GM18519 (cell line): ENCODE results near the gene GPS1.

Experiments used
- ATAC-seq: cut with Tn5 transposase; IDR thresholded peaks from one replicate; pipeline ENCODE4 v1.9.1; 2021; ENCODE audit warnings: mild to moderate bottlenecking, moderate library complexity; ENCODE audit not compliant: unreplicated experiment, low FRiP score

Gene GPS1

GRCh38 chr17:82051776-82052637 is at the start of gene GPS1, which contains the start of gene RFNG:
Gene GPS1, plus strand, starts transcription at chr17:82051898. Its CDS starts 34 bp downstream, at chr17:82051932.
Gene RFNG, minus strand, starts transcription at chr17:82051811. Its CDS starts 45 bp downstream, at chr17:82051766.
- no peak for ATAC-seq

DNA sequence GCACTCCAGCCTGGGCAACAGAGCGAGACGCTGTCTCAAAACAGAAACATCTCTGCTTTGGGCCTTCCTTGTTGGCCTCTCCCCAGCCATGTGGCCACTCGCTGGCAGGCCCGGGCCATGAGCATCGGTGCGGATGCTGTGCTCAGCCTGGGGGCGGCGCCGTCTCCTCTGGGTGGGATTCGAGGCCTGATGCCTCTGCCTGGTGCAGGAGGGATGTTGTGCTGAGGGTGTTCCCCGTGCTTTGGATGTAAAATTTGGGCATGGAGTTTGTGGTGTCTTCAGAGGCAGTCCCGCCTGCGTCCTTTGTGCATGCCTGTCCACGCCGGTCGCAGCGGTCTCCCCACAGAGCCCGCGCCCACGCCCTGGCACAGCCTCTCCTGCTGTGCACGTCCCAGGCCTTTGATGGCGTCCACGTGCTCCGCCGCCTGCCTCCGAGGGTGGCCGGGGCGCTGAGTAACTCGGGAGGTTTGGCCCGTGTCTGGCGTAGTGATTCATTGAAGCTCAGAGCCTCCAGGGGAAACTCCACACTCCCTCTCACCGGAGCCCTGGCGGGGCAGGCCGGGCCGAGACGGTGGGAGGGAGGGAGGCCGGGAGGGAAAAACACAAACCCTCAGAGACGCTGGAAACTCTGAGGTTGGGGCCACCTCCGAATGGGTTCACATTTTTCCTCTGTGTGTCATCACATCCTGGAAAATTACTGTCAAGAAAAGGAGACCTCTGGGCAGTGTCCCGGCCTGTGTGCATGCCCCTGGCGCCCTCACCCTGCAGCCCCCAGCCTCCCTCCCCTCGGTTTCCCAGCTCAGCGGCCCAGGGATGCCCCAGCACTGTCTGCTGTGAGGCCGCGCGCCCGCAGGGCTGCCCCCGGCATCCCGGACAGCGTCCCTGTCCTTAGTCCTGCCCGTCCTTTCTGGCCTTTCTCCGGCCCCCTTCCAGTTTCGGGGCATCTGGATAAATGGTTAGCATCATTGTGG is 48.0 kb upstream of the GPS1 start:
- ATAC-seq = no peak

GRCh38 chr17:82004517-82005455 is 46.9 kb upstream of the GPS1 start:
- ATAC-seq = no peak

DNA sequence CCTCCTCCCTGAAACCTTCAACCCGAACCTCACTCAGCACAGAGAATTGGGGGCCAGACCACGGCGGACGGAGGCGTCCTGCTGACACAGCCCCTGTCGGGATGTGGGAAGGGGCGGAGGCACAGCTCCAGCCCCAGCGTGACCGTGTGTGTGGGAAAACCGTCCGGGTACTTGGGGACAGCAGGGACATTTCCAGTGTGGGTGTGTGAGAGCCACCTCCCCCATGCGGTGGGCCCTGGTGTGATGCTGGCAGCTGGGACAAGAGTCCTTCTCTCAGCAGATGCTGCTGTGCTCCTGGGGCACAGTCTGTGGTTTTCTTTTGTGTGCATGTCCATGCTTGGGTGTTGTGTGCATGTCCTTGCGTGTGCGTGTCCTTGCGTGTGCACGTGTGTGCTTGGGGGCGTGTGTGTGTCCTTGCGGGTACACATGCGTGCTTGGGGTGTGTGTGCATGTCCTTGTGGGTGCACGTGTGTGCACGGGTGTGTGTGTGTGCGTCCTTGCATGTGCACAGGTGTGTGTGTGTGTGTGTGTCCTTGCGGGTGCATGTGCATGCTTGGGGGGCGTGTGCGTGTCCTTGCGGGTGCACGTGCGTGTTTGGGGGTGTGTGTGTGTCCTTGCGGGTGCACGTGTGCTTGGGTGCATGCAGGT is 45.9 kb upstream of the GPS1 start:
- no peak for ATAC-seq

GRCh38 chr17:82006468-82007227 is 45.0 kb upstream of the GPS1 start:
- ATAC-seq = no peak

DNA sequence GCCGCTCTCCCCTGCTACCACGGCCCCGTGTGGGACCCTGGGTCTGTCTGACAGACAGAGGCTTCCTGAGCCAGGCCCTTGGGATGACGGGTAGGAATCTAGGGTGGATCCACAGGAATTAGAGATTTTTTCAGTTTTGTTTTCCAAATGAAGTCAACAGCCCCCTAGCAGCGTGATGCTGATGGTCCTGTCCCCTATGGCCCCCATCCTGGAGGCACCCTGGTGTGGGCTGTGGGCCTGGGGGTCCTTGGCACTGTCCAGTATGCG is 44.5 kb upstream of the GPS1 start:
- no peak for ATAC-seq

DNA sequence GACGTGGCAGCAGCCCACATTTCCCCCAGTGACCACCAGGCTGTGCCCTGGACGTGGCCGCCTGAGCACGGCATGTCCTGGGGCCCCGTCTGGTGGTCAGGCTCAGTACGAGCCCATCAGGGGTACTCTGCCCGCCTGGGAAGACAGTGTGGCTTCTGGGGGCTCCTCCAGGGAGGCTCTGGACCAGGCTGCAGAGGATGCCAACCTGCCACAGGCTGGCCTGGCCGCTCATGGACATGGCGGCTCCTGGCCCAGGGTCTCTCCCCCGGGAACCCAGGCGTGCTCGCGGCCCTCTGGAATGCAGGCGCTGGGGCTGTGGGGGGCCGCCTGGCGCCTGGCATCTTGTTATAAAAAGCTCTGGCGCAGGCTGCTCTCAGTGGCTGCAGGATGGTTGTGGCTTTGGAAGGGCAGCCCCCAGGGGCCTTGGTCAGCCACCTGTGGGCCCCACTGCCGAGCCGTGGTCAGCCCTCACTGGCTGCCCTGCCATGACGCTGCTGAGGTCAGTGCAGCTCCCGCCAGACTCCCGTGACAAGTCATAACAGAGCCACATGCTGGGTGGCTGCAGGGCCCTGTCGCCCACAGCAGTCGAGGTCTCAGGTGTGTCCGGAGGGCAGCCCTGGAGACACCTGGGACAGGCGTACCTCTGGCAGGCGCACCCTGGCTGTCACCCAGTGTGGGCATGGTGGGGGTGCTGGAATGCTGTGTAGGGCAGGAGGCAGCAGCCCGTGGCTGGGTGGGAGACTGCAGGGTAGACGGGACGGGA is 44.0 kb upstream of the GPS1 start:
- no peak for ATAC-seq

- no peak for ATAC-seq
Observed at GRCh38 chr17:82008258-82008940, 43.3 kb upstream of the GPS1 start.

- no peak for ATAC-seq
Observed at GRCh38 chr17:82008941-82009405, 42.7 kb upstream of the GPS1 start.

GRCh38 chr17:82009413-82009812 is 42.3 kb upstream of the GPS1 start:
- ATAC-seq = no peak

DNA sequence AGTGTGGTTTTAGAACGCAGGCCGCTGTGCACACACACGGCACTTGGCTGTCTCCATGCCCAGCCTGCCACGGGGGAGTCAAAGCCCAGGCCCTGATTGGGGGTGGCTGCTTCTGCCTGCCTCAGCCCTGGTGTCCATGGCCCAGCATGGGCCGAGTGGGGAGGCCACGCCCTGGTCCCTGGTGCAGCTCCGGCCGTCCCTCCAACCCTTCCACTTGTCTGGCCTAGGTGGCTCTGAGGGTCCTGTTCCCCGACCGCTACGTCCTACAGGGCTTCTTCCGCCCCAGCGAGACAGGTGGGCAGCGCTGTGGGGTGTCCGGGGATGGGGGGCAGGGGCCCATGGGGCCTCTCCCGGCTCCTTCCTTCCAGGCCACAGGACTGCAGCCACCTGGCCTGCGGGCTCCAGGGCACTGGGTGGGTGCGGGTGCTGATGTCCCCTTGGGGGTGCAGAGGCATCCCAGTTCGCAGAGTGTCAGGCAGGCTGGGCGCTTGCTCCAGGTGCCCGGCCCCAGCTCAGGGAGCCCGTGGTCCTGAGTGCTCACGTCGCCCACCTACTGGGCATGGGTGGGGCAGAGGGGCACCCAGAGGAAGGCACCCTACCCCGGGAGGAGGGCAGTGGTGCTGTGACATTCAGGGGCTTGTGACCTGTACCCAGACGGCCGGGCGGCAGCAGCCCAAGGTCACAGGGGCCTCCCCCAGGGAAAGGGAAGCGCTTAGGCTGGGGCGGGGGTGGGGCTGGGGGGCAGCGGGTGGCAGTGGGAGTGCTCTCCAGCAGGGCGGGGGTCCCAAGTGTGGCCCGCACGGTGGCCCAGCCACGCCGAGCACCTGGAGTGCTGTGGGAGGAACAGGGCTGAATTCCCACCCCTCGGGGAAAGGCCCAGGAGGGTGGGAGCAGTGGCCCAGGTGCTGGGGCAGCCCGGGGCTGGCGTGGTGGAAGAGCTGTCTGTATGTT is 40.8 kb upstream of the GPS1 start:
- ATAC-seq = no peak

DNA sequence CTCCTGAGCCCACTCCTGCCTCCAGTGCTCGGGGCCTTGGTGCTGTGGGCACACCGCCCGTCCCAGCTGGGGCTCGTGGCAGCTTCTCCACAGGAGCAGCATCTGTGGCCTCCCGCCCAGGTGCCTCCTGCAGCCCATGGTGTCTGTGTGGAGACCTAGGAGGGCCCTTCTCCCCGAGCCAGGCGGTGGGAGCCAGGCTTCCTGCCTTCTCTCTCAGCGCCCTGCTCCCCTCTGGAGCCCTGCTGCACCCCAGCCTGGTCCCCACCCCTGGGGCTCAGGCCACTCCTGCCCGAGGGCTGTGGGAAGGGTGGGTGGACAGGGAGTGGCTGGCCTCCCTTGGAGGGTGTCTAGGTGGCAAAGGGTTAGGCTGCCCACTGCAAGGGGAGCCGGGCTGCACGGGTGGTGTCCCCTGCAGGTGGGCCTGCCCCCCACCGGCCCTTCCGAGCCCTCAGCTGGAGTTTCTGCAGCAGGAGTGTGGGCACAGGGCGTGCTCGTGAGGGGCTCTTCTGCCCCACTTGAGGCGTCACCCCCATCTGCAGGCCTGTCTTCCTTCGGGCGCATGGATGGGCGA is 40.0 kb upstream of the GPS1 start:
- ATAC-seq = no peak

- no peak for ATAC-seq
Observed at GRCh38 chr17:82012261-82012639, 39.4 kb upstream of the GPS1 start.

- no peak for ATAC-seq
Observed at GRCh38 chr17:82012640-82013295, 38.9 kb upstream of the GPS1 start.

DNA sequence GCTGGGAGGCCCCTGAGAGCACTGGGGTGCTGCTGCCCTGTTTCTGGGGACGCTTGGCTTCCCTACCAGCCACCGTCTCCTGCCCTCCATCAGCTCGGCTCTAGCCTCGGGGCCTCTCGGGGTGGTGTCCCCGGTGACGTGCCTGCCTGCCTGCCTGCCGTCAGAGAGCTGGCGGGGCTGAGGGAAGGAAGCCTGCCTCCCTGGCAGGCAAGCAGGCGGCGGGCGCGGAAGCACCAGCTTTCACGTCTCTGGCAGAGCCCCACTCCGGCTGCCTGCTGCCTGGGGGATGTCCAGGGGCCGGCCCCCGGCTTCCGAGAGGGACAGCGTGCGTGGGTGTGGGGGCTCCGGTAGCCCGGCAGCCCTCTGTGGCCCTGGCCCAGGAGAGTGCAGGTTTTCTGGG is 38.4 kb upstream of the GPS1 start:
- no peak for ATAC-seq

- no peak for ATAC-seq
Observed at GRCh38 chr17:82013772-82014321, 37.9 kb upstream of the GPS1 start.
